SHP77 (cell line): ENCODE data around the gene RNASE8.
"Not testable (repeated sequence)": the region's sequence is repeated elsewhere in the genome, so short reads cannot be mapped to it uniquely, and the experiment has no call there.

Experiments
- DNase-seq, 2 experiments: peaks; one replicate each; lab custom pipeline; 2025; lab: John Stamatoyannopoulos, UW

Gene RNASE8

DNA sequence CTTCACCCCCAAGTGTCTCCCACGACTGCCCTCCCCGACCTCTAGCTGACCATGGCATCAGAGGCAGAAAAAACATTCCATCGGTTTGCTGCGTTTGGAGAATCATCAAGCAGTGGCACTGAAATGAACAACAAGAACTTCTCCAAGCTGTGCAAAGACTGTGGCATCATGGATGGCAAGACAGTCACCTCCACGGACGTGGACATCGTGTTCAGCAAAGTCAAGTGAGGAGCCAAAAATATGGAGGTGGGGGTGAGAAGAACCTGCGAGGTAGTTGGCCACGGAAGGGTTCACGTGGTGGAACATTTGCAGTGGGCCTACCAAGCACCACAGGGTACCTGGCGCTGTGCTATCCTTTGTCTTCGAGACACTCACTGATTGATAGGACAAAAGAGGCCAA, 27.1 kb upstream of the RNASE8 start:
- no peak for DNase-seq

DNA sequence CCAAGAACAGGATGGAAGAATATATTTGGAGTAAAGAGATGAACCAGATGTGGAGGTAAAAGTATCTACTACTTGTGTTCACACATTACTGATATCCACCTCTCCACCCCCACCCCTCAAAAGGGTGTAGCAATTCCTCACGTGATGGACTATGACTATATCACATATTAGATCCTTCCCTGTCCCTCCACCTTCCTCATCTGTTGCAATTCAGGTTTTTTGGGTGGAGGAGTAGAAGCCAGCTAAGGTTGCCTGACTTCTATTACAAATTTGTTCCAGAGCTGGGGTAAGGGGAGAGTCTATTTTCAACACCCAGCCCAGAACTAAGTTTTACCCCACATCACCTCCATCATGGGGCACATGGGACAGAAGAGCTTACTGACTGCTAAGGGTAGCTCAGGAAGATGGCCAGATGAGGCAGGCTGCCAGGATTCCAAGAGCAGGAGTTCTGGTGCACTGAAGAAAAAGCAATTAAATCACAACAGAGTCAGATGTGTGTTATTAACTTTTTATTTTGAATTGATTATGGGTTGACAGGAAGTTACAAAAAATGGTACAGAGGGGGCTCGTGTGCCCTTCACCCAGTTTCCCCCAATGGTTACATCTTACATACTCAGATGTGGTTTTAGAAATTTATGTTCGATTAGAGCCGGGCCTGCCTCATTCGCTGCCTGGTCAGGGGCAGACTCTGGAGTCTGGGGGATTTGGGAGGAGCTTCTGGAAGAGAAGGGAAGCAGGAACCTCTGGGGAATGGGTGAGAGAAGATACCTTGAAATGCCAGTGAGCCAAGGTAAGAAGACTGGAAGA, 25.1 kb upstream of the RNASE8 start:
- DNase-seq: no peak

DNA sequence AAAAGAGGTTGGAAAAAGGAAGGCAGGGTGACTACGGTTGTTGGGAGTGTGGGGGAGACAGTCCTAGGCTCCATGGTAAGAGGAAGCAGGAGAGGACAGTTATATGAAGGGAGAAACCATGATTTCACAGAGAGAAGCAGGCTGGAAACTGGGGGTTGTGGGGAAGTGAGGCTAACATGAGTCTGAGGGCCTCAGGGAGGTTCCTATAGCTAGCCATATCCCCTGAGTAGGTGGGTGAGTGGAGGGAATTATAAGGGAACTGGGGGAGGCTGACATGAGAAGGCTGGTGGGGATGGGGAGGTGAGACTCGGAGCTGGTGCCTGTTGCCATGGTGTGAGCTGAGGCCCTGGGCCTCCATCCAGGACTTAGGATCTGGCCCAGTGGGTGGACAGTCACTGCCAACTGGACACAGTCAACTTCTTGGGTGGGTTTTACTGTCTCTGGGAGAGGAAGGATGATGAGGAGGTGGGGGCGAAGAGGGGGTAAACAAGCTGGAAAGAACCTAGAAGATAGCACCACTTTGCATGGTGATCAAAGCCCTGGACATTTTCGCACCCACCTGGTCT, 24.4 kb upstream of the RNASE8 start:
- DNase-seq: no peak

DNA sequence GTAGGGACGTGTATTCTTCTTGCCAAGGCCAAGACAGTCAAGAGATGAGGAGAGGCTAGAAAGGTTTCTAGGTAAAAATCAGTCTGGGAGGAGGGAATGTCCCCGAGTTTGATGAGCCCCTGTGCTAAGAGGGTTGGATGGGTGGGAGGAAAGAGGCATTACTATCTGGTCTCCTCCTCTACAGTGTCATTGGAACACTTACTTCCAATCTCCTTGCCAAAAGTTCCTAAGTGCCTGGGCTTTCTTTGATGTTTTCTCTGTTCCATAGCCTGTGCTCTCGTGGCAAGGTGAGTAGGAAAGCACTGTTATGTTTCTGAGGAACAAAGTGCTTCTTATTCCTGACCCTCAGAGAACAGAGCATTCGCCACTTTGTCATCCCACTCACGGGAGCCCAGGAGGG, 22.9 kb upstream of the RNASE8 start, which contains the start of gene RNASE13:
RNASE13 (minus strand) TSS at position 101 of the 400 bp plus-strand sequence. CDS start 519 bp downstream, outside the sequence.
- no peak for DNase-seq

DNA sequence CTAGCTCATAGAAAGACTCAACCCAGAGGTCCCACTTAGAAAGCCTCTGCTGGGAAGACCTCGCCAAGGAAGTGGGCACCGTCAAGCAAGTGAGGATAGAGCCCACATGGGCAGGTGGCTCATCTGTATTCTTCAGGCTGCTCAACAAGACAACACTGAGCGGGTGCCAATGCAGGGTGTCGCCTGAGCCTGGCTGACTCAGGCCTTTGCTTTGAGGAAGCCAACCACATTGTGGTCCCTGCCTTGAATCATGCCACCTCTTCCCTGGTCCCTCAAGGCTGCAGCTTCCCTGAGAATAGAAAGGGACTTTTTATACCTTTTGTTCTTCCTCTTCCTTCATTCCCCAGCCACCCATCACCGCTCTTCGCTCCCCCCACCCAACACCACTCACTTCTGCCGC, 20.9 kb upstream of the RNASE8 start:
- DNase-seq: no peak

DNA sequence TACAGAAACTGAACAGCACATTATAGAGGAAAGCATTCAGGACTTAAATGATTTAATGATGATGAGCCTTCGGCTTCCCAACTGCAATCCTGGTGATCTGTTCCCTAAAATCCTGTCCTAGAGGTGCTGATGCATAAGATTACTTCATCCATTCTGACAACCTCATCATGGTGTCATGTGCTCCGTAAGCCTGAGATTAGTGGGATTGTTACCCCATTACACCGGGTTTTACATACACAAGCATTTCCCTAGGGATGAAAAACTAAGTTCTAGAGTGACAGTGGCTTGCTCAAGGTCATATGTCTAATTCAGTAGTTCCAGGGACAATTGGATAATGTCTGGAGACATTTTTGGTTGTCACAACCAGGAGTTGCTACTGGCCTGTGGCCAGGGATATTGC, 20.5 kb upstream of the RNASE8 start:
- DNase-seq: no peak

DNA sequence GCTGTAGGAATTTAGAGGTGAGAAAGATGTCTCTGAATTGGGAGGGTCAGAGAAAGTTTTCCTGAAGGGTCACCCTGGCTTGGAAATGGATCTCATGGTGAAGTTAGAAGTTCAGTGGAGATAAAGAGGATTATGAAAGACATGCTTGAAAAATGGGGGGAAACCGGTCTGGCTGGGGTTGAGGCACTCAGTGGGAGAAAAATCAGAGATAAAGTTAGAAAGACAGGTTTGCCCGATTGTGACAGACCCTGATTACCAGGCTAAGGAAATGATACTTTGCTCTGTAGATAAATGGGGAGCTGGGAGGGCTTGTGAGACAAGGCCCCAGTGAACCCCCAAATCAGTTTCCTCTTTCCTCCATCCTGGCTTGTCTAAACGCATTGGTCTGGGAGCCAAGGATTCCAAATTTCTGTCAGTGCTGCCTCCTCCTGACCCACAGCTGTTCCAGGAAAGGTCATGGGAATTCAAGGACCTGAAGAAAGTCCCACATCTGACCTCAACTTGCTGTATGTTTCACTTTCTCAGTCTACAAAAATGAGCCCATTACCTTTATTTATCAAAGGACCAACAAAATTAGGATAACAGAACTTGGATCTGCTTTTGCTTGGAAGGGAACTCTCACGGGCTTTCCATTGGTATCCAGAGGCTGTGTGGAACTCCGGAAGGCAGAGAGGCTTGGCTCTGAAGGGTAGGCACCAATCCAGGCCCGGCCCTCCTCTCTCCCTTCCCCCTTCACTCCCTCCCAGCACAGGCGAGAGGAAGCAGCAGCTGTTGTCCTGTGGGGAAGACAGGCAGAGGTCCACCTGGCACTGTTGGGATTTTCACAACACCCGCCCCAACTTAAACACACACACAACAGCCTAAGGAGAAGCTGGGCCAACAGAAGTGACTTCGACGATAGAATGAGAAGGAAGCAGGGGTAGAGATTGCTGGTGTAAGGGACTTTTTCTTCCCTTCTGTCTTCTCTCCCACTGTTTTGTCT, 18.9 kb upstream of the RNASE8 start:
- DNase-seq: peak; percentile 92 to 93

DNA sequence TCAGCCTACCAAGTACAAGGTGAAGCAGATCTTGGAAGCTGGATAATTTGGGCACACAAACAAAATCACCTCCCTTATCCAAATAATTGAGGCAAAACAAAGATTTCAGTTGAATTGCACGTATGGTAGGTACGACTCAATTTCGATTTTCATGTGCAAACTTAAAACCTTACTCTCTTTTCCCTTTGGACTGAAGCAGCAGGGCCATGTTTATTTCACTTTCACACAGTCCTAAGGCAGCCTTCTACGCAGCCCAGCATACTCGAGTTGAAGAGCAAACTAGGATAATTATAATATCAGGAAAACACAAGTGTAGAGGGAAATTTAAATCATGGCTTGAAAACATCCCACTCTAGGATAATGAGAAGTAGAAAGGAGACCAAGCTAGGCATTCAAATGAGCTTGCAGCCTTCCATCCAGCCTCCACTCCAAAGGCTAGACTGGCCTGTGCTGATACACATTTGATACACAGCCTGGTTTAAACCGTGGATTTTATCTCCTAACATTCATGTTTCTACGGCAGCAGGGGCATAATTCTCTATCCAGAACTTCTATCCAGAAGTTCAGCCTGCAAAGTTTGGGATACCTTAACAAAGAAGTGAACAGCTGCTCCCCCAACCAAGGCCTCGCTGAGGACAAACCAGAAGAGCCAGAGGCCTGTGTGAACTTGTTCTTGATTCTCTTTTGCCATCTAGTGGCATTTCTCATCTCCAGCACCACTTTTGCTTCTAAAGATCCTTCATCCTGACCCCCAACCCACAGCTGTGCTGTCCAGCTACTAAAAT, 17.8 kb upstream of the RNASE8 start:
- DNase-seq: peak; percentile 68 to 87

DNA sequence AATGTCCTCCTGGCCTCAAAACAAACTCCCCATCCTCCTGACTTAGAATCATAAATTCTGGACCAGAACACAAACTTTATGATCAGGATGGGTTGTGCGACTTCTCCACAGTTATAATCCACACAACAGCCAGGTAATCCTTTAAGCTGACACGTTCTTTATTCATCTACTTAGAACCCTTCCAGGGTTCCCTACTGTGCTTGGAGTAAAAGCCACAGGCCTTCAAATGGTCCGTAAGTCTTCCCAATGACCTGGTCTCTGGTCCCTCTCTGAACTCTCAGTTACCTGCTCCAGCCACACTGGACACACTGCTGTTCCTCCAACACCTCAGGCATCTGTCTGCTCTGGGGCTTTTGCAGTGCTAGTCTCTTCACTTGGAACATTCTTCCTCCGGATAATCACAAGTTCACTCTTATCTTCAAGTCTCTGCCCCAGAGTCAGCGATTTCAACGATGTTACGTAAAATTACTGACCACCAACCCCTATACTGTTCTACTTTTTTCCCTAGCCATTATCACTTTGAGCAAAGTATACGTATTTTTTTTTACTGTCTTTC, 17.2 kb upstream of the RNASE8 start:
- DNase-seq: no peak

DNA sequence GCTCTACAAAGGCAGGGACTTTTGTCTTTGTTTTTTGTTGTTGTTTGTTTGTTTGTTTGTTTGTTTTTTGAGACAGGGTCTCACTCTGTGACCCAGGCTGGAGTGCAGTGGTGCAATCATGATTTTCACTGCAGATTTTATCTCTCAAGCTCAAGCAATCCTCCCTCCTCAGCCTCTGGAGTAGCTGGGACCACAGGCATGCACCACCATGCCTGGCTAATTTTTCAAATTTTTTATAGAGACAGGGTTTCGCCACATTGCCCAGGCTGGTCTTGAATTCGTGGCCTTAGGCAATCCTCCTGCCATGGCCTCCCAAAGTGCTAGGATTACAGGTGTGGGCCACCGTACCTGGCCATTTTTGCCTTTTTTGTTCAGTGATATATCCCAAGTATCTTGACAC, 16.7 kb upstream of the RNASE8 start:
- DNase-seq: not testable (repeated sequence)

DNA sequence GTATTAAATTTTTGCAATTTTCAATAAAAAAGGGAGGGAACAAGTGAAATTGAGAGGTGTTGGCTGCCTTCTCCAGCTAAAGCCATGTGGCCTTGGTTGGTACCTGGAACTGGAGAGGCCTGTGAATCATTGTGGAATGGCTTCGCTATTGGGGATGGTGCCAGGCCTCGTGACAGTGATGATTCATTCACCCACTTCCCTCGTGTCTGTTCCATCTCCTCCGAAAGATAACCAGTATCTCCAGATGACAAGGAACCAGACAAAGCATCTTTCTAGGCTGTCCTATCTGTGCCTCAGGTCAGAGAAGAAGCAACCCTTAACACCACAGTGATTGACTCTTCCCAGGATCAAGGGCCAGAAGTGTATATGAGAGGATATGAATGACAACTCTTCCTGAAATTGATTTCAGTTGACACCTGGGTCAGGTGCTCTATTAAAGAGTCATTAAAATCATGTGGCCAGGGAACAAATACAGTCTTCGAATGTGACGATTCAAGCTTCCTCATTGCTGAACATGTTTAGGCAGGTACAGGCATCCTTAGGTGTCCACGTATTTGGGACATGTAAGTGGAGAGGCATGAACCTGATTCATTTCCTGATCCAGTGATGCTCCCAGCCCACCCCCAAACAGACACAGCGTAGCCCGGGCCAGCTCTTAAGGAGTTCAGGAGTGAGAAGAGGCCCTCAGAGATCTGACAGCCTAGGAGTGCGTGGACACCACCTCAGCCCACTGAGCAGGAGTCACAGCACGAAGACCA, 15.8 kb upstream of the RNASE8 start, which contains the start of gene RNASE7:
RNASE7 (plus strand) TSS at position 687 of the 758 bp plus-strand sequence. CDS start 631 bp downstream, outside the sequence.
- no peak for DNase-seq

DNA sequence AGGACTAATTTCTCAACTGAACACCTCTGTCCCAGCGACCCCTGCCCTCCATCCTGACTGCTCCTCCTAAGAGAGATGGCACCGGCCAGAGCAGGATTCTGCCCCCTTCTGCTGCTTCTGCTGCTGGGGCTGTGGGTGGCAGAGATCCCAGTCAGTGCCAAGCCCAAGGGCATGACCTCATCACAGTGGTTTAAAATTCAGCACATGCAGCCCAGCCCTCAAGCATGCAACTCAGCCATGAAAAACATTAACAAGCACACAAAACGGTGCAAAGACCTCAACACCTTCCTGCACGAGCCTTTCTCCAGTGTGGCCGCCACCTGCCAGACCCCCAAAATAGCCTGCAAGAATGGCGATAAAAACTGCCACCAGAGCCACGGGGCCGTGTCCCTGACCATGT, 14.7 kb upstream of the RNASE8 start:
- no peak for DNase-seq

DNA sequence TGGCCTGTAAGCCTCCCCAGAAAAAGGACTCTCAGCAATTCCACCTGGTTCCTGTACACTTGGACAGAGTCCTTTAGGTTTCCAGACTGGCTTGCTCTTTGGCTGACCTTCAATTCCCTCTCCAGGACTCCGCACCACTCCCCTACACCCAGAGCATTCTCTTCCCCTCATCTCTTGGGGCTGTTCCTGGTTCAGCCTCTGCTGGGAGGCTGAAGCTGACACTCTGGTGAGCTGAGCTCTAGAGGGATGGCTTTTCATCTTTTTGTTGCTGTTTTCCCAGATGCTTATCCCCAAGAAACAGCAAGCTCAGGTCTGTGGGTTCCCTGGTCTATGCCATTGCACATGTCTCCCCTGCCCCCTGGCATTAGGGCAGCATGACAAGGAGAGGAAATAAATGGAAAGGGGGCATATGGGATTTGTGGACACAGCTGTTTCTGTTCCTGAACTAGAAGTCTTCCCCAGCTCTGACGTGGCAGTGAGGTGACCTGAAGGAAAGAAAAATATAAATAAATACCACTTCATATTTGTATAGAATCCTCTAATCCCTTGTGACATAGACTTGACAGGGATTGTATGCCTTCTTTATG, 14.1 kb upstream of the RNASE8 start:
- peak; percentile 18 to 52 for DNase-seq

DNA sequence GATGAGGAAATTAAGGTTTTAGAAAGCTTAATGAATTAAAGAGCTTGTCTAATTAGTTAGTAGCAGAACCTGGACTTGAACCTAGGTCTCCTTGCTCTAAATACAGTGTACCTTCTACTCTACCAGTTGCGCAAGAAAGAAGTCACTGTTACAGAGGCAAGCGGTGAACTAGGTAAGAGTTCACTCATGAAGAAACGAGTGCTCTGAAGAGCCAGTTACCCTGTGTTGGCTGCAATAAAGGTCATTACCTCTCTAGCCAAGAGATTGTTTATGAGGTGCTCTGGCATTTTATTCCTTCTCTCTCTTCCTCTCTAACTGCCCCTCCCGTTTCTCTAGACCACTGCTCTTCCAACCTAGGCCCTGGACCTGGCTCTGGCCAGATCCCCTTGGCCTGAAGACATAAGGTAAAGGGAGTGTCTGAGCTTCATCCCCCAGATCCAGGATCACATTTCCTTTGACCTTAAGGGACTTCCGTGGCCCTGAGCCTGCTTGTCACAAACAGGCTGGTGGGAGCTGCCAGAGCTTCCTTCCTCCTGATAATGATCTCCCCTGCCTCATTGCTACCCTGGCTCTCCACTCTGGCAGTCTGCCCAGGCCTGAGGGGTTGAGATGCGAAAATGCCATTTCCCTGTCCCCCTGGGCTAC, 13.5 kb upstream of the RNASE8 start:
- DNase-seq: peak; percentile 45 to 53

DNA sequence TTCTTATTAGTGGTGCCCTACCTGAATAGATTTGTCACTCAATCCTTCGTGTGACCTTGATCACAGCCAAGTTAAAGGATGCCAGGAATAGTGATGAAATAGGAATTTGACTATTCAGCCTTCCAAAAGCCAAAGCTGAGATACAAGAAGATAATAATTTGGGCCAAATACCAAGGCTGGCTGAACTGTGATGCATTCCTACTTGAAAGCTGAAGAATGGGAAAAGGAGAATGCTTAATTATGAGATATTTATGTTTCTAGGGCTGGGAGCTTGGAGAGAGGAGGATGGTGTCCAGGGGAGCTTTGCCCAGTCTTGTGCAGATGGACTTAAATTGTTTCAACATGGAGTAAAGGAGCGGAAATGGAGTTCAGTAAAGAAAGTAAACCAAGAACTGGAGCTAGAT, 10.2 kb upstream of the RNASE8 start:
- DNase-seq: no peak

DNA sequence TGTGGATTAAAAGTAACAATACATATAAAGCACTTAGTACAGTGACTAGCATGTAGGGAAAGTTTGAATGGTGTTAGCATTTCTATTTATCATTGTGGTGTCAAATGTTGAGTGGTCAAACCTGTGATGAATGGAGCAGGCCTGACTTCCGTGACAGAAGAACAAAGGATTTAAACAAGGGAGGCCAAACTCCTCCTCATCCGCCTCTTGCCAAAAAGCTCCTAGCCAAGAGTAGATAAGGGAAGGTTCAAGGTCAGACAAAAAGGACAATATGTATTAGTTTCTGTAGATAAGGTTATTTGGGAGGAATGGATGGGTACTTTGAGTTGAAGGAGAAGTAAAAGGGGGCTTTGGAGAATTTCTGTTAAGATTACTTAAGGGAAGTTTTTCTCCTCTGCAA, 9.0 kb upstream of the RNASE8 start:
- no peak for DNase-seq

DNA sequence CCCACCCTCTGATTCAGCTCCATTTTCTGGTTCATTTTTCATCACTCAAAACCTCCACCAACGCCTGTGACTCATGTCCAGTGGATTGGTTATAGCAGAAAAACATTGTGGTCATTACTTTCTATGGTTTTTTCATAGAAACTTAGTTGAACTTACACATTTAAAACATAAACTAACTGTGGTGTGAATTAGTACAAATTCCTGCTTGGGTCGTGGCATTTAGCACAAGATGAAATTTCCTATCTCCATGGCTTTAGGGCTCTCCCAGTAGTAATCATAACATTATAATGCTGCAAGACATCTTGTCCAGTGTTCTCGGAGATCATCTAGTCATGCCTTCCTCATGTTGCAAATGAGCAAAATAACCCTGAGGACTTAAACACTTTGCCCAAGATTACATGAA, 8.3 kb upstream of the RNASE8 start:
- no peak for DNase-seq

DNA sequence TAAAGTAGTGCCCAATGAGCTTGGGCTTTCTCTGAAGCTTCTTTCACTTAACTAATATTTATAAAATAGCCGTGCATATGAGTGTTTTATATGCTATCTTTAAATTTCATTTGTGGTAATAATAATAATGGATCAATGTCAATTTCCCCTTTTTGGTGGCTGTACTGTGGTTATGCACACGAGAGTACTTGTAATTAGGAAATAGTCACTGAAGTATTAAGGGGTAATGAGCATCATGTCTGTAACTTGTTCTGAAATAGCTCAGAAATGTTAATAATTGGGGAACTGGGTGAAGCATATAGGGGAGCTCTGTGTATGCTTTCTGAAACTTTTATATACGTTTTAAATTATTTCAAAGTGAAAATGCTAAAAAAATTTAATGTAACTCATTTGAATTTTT, 7.0 kb upstream of the RNASE8 start:
- no peak for DNase-seq
